NCI-H2196 treated with DMSO at 0.1 percent for 48 hours (cell line): ENCODE results near the gene STAB2.

Experiments
- DNase-seq: peaks from one replicate; lab custom pipeline; 2025; ENCODE audit not compliant: unreplicated experiment; lab: John Stamatoyannopoulos, UW

Gene STAB2

DNA sequence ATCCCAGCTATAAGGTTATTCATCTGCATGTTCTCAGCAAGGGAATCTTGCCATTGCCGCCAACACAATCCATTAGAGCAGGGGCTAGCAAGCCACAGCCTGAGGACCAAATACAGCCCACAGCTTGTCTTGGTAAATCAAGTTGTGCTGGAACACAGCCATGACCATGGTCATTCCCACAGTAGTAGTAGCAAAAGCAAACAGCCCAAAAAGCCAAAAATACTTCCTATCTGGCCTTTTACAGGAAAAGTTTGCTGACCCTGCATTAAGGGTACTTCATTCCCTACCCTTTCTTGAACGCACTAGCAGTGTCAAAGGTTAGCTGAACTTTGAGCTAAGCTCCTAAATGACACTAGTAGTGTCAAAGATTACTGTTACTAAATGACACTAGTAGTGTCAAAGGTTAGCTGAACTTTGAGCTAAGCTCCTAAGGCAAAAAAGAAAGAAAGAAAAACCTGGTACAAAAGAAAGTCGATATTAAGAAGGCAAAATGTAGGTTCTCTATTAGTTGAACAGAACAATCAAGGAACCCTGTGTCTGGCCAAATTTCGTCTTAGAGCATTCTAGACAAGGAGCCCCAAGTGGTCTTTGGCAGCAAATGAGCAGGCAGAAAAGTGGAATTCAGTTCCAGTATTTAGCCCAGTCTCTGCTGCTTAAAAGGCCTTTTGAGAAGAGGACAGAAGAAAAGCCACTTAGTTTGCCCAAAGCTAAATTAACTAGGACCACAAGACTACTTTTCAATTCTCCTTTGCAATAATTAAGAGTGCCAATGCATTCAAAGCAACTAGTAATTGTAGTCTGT is 186.2 kb downstream of the STAB2 start:
- no peak for DNase-seq

DNA sequence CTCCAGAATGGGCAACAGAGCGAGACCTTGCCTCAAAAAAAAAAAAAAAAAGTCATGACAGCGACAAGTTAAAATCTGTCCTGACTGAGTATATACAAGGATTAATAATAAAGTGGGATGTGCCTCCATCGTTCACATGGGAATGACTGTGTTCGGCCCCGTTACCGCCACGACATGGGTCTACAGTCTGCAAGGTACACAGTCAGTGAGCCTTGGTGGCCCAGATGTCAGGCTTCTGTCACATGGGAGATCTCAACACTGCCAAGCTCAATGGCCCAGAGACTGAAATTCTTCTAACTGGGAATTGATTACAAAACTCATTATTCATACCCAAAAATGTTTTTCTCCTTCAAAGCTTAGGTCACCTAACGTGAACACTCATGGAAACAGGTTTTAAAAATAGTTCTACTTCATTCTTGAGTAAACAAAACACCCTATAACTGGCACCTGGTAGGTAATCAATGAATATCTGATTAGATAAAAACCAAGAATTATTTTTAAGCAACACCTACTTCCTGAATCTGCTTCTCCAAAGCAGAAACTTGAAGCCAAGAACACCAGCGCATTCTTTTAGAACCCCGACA is 188.0 kb downstream of the STAB2 start:
- DNase-seq = no peak

DNA sequence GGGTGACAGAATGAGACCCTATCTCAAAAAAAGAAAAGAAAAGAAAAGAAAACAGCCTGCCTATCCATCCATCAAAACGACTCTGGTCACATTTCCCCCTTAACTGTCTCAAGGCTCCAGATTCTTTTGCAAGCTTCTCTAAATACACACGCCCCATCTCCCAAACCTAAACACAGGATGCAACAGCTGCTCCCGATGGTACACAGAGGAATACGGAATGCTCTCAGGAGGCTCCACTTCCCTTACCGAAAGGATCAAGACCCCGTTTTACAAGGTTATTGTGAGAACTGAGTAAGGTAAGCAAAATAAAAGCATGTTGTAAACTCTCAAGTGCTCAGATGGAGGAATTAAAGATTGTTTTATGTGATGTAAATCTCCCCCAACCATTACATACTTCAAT is 191.7 kb downstream of the STAB2 start:
- no peak for DNase-seq

DNA sequence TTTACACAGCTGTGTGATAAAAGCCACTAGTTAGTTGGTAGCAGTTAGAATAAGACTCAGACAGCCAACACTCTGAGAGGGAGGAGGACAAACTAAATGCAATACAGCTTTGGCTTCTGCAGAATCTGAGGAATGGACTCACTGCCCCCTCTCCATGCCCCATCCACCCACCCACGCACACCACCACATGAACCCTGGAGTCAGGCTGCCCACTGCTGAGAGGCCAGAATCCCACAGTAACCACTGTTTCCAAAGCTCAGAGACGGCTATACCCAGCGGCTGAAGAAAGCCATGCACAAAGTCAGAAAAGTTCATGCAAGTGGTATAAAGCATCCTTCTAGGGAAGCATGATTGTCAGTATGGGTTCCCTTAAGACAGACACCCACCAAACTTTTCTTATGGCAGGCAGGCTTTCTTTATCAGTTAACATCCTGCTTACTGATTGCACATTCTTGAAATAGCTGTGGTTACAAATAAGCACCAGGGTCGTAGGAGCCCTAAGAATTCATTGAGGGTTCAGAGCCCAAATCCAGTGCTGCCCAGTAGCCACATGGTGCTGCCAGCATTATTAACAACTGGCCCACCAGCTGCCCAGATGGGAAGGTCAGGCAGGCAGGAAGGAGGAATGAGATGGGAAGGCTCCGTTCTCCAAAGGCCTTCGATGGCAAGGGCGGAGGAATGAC is 192.5 kb downstream of the STAB2 start:
- peak; percentile 98 for DNase-seq

DNA sequence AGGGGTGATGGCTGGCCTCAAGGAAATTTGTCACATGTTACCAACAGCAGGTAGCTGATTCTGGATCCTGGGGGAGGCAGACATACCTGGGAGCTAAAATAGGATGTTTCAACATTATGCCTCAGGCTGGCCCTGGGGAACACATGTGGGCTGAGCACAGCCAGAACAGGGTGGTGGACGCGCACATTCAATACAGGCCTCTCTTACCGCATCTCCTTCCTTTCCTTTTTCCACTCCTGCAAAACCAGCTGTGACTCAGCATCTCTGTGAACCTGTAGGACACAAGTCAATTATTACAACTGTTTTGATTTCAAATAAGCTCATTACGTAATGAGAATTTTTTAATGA is 193.0 kb downstream of the STAB2 start:
- no peak for DNase-seq

DNA sequence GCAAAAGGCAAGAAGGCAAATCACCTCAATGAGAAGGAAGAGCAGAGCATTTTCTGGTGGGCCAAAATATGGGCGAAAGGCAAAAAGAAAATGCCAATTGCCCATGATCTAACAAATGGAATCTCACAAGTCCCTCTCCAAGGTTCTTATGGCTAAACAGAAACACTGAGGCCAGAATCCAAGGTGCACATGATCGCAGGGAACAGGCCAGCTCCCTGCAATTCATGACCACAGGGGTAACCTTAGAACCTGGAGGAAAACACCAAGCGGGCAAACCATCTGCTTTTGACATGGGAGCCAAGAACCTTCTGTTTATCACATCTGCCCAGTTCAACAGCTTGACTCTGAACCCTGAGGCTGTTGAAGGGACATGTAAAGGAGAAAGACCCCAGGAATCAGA is 193.9 kb downstream of the STAB2 start:
- DNase-seq = no peak

DNA sequence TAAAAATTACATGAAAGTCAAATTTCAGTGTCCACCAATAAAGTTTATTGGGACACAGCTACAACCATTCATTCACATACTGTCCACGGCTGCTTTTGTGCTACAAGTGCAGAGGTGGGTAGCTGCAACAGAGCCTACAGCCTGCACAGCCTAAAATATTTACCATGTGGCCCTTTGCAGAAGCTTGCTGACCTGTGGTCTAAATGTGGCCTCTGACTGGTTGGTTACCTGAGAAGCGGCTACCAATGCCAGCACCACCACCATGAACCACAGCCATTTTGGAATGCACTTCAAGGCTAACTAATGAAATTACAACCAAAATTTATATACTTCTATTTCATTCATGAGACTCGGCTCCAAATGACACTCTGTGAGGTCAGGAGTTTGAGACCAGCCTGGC is 195.3 kb downstream of the STAB2 start:
- DNase-seq = no peak

DNA sequence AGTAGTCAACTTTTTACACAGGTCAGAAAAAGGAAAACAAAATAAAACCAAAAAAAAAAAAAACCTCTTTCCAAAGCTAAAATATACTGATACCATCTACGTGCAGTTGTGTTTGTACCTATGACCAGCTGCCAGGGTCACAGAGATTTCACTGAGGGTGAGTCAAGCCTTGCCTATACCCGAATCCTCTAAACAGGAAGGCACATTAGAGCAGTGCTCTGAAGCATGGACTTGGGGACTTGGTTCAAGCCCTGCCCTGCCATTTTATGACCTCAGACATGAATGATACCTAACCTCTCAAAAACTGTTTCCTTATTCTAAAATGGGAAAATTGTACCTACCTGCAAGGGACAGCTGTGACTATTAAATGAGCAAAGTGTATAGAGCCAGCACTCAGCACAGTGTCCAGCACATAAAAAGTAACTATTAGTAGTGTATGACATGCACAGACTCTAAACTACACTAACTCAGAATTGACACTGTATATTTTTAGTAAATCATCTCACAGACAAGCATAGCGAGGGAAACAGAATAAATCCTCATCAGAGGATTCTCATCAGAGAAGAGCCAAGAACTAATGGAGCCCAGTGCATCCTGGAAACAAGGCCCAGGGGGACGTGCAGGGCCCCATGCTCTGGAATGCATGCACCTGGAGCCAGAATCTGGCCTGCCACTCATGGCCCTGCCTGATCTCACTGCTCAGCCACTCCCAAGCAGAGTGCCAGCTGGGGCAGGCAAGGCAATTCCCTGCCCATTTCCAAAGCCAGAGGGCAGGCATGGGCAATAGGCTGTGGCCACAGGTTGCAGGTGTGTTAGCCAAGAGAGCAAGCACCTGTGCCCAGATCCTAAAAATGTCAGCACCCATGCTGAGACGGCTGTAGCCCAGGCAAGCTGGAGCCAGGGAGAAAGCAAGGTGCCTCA is 196.9 kb downstream of the STAB2 start:
- no peak for DNase-seq

DNA sequence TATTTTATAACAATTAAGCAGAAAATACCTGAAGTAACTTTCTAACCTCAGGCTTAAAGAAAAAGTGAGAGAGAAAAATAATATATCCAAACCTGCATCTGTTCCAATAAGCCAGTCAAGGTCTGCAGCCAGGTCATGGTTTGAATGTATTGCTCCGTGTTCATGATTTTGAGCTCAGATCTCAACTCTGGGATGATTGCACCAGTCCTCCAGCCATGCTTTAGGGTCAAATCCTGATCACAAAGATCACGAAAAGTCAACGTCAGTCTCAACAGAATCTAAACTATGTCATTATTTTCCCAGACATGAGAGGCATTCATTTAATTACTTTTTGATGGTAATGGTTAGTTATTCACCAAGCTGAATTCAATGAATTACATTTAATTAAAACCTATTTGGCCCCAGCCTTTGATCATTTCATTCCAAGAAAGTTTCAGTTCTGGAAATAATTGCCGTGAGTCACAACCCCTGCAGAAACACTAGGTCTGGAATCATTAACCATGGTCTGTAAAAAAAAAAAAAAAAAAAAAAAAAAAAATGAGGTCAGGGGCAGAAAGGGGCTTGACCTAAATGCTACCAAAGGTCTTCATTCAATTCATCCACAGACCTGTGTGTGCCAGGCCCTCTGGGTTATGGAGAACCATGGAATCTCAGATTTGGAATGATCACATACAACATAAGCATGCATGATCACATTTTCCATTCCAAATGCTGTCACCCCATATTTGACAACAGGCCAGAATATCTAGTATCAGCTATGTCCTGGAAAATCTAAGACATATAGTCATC is 198.4 kb downstream of the STAB2 start:
- no peak for DNase-seq

DNA sequence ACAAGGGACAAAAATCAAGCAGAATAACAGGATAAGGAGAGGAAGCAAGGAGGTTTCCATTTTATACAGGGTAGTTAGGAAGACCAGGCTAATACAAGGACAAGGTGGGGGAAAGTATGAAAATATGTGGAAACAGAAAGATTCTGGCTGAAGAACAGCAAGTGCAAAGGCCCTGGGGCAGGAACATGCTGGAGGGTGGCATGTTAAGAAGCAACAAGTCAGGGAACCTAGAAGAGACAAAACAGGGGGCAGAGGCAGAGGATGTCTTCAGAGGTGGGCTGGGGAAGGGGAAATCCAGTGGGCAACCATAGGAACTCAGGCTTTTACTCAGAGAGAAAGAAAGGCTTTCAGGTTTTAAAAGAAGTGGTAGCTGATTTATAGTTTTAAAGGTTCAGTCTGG is 199.1 kb downstream of the STAB2 start:
- no peak for DNase-seq

DNA sequence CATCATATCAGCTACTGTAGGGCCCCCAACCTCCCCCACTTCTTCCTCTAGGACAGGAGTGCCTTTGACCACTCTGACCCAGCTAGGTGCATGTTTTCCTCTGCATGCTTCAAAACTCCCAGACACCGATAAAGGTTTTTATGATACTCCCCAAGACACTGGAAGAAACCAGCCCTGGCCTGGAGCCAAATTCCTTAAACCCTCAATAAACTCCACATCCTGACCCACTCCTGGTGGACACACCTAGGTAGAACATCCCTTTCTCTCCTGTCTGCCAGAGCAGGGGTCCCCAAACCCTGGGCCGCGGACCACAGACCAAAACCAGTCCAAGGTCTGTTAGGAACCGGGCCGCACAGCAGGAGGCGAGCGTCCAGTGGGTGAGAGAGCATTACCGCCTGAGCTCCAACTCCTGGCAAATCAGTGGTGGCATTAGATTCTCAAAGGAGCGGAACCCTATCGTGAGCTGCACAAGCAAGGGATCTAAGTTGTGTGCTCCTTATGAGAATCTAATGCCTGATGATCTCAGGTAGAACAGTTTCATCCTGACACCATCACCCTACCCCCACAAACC is 204.4 kb downstream of the STAB2 start:
- no peak for DNase-seq

DNA sequence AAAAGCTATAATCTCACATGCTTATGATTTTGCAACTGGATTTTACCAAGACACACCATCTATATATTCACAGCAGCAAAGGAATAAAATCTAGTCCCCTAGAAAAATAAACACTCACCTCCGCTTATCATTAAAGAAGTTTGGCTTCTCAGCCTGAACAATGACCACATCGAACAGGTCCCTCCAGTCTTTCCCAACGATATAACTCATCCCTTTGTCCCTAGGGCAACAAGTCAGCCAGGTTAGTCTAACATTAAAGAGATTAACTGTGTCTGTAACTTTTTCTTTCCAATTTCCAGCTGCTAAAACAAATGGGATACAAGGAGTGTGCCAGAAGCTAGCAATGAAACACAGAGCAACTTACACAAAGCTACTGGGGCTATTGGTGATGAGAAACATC is 206.0 kb downstream of the STAB2 start:
- no peak for DNase-seq

DNA sequence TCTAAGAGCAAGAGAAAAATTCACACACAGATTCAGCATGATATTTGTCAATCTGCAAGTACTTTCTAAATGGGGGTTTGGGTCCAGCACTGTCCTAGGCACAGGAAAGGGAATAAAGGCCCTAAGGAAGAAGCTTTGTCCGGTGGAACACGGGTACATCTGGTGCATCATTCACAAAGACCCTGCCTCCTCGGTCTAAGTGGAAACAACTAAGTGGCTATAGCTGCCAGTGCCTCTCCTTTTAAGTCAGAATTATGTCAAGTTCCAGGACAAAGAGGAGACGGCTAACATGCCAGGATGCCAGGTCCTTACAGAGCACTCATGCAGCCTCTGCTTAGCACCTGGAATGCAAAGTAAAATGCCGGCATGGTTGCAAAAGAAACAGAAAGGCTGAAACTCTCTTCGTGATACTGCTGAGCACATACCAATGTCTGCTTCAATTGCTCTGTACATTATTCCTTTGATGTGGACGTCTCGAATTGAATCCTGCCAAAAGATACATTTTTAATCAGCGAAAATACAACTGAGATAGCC is 206.5 kb downstream of the STAB2 start:
- DNase-seq = no peak

DNA sequence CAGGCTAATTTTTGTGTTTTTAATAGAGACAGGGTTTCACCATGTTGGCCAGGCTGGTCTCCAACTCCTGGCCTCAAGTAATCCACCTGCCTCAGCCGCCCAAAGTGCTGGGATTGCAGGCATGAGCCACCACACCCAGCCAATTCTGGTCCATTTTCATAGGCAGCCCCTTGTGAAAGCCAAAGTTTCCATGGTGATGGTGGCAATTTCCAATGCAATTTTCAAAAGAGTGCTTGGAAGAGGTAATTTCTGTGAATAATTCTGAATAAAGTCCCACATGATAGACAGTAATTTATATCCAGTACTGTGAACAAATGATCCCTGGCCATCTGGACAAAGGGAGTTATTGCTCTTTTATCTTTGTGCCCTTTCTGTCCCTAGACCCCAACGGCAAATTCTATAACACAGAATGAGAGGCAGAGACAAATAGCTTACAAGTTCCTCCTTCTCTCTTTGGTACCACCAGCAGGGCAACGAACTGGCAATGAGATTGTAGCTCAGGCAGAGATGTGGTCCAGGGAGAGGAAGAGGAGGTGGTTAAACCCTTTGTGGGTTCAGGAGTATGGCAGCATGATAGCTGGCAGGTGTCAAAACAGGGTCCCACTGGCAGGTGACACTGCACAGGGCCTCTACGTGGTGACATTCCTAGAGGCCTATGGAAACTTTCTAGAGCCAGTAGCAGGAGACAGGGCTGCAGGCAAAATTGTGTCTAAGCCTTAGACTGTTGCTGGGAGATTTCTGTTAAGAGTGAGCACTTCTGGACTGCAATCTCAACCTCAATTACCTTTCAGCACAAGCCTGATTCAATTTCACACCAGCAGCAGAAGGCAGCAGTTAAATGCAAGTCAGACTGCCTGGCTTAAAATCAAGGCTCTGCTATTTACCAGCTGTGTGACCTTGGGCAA is 207.5 kb downstream of the STAB2 start:
- no peak for DNase-seq

DNA sequence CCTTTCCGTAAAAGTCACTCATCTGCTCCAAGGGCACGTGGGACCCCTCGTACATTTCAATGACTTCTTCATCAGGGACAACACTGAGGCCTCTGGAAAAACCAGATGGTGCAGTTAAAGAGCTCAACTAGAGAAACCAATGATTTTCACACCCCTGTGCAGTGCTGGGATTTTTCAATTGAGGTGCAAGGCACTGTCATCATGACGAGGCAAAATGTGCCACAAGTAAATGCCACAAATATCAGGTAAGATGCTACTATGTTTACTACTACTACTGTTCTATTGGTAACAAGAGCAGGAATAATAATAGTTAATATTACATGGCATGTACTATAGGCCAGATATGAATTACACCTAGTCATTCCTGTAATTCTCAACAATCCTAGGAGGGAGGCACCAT is 211.5 kb downstream of the STAB2 start:
- no peak for DNase-seq

DNA sequence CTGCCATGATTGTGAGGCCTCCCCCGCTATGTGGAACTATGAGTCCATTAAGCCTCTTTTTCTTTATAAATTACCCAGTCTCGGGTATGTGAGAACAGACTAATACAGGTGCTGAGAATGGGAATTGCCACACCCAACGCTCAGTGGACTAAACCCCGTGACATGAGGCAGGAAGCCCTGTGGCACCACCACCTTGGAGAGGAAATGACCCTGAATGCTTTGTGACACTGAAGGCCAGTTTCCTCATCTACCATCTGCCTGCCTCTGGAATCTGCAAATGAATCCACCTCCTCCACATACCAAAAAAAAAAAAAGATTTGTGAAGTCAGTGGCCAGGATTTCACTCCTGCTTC is 212.4 kb downstream of the STAB2 start:
- no peak for DNase-seq

DNA sequence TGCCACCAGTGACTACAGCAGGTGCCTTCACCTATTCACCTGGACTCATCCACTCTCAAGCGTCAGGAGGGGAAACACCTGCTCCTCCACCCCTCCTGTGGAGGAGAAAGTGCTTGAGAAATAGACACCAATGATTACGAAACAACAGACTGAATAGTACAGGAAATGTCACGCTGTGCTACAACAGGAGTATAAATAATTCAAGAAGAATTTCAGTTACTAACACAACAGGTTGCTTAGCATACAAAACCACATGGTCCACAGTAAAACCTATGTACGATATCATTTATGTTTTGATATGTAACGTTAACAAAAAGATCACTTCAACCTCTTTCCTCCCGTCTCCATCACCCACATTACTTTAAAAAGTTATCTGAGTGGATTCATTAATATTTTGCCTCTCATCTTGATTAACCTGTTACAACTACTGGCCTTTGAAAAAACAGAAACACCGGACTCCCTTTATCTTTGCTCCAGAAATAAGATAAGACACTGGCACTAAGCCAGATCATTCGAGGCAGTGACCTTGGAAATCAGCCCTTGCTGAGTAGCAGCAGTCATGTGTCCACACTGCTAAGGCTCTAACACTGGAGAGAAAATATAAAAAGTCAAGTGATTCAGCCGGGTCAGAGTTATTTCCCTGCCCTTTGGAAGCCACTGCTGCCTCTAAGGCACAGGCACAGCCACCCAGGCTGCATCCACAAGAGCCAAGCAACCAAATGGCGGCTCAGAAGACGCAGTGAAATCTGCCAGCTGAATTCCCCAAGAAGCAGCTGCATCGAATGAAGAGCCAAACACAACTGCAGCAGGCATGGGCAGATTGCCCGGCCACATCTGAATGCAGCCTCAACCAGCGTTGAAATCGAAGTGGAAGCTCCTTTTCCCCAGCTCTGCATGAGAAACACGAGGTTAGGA is 213.0 kb downstream of the STAB2 start:
- DNase-seq = peak; percentile 94
